Right lobe of liver (tissue), 6 donors: ENCODE data around the gene ZXDA. TPM values are rescaled to one million over a fixed set of nuclear protein-coding genes. Genes with fewer than 3 reads are reported as not detected.
A peak's percentile ranks its signal among the peaks of the same experiment; 100 is the strongest.
"Not testable (repeated sequence)": the region's sequence is repeated elsewhere in the genome, so short reads cannot be mapped to it uniquely, and the experiment has no call there.

Experiments used
- ATAC-seq, 4 donors: fragments of 200-7000 bp; cut with Tn5 transposase; one replicate each; pipeline ENCODE4 v1.9.1; 2020; ENCODE audit warnings: mild to moderate bottlenecking in 4 of 4, moderate library complexity in 4 of 4
- DNase-seq, 3 donors: peaks; one replicate each; pipeline ENCODE4 v3.0.0-alpha.2; 2020
- H3K27ac ChIP-seq, 3 donors: fragments of 200-600 bp; one replicate each; pipeline ENCODE4 v1.8.0; 2022
- H3K27me3 ChIP-seq, 2 donors: fragments of 200-600 bp; one replicate each; pipeline ENCODE4 v1.8.0; 2022
- H3K36me3 ChIP-seq, 4 donors: fragments of 200-600 bp; sonication (generic) in 1 of 4; one replicate each; pipeline versions ENCODE4 v1.5.1 to v1.8.0; 2017 to 2022; ENCODE audit warnings: control low read depth in 1 of 4
- H3K4me1 ChIP-seq, 4 donors: fragments of 200-600 bp; sonication (generic) in 1 of 4; one replicate each; pipeline versions ENCODE4 v1.5.1 to v1.8.0; 2017 to 2022; ENCODE audit warnings: control low read depth in 1 of 4
- H3K4me3 ChIP-seq, 3 donors: fragments of 200-600 bp; one replicate each; pipeline ENCODE4 v1.8.0; 2022
- H3K9me3 ChIP-seq, 4 donors: fragments of 200-600 bp; sonication (generic) in 1 of 4; one replicate each; pipeline versions ENCODE4 v1.5.1 to v1.8.0; 2017 to 2022; ENCODE audit warnings: control low read depth in 1 of 4
- POLR2A ChIP-seq: fragments of 450-650 bp; IDR thresholded peaks from one replicate; pipeline ENCODE4 v1.6.1; 2017; ENCODE audit warnings: antibody characterized with exemption, mild to moderate bottlenecking
- WGBS: methylation state at CpG from one replicate; pipeline ENCODE4 v1.1.6; 2018; ENCODE audit warnings: low coverage, low lambda C conversion rate; ENCODE audit not compliant: insufficient coverage; ENCODE audit errors: missing lambda C conversion rate; 5-methylcytosine and 5-hydroxymethylcytosine counted together
- intact Hi-C, 2 donors: fragments of 100-400 bp; cut with DNase I; formaldehyde crosslinking; loops; one replicate each; pipeline versions ENCODE4 v1.11.2 to v1.14.1; 2022
- total RNA-seq, 6 experiments: library from RNA; depleted of rRNA in 2 of 6; stranded (reverse); fragments of >200 nt in 2 of 6; fragmentation: NEBNext Ultra II Directional in 3 of 6; extraction: Animal tissue kit (Norgen Biotek cat#: 25700) in 3 of 6; gene quantifications; one replicate each; pipeline versions ENCODE4 v1.1.0 to v1.2.4, GENCODE V29; 2016 to 2023
- TF ChIP-seq, protein P1 (sequence below), 4 donors: fragments of 200-600 bp in 3 of 4; fragments of 450-650 bp in 1 of 4; IDR thresholded peaks; one replicate each; pipeline versions ENCODE4 v1.5.1 to v1.8.0; 2016 to 2022; ENCODE audit warnings: antibody characterized with exemption in 4 of 4, mild to moderate bottlenecking in 2 of 4
- donor health status: DM: no; HTN: yes; CAD: no.
- donor health status: DM: no; HTN: no; CAD: no.
- donor health status: DM: no; HTN: no; CAD: no.
- donor health status: DM: no; HTN: yes; CAD: no.
- donor health status: DM: no; HTN: yes; CAD: no.

ZXDA gene
- total RNA-seq, 6 experiments from 2014 or later: 1.3 to 2.2 (median 1.7) TPM

DNA sequence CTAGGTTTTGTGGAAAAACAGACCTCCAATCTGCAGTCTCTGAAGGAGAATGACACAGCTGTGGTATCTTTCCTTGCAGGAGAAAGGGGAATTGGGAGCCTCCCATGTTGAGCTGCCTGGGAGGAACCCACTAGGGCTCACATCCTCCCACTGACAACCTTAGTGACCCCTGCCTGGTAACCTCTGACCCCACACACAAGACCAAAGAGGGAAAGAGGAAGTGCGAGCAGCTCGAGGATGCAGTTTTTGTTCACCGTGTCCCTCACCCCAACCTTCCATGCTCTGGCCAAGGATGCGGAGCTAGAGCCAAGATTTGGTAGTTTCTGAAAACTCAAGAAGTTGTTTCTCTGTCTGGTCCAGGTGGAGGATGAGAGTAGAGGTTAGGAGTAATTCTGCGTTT, 5.4 kb upstream of the ZXDA start:
- WGBS: 42% methylated on average over 2 of the region's 5 CpGs
- intact Hi-C loops: no loop called here
- no peaks in the 10 kb centered on the region for H3K27me3 ChIP-seq
- no peaks in the 10 kb centered on the region for H3K9me3 ChIP-seq
- H3K4me1 ChIP-seq: no peaks in the 10 kb centered on the region
- DNase-seq: no peak
- no peak overlapping the region for H3K4me3 ChIP-seq
- H3K36me3 ChIP-seq: no peaks in the 10 kb centered on the region
- no peak overlapping the region for H3K27ac ChIP-seq
- no peak for ATAC-seq
- no peak for TF ChIP-seq POLR2A
- TF ChIP-seq, protein P1, sequence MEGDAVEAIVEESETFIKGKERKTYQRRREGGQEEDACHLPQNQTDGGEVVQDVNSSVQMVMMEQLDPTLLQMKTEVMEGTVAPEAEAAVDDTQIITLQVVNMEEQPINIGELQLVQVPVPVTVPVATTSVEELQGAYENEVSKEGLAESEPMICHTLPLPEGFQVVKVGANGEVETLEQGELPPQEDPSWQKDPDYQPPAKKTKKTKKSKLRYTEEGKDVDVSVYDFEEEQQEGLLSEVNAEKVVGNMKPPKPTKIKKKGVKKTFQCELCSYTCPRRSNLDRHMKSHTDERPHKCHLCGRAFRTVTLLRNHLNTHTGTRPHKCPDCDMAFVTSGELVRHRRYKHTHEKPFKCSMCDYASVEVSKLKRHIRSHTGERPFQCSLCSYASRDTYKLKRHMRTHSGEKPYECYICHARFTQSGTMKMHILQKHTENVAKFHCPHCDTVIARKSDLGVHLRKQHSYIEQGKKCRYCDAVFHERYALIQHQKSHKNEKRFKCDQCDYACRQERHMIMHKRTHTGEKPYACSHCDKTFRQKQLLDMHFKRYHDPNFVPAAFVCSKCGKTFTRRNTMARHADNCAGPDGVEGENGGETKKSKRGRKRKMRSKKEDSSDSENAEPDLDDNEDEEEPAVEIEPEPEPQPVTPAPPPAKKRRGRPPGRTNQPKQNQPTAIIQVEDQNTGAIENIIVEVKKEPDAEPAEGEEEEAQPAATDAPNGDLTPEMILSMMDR (IDR thresholded peaks at IDR 0.05): no peak

DNA sequence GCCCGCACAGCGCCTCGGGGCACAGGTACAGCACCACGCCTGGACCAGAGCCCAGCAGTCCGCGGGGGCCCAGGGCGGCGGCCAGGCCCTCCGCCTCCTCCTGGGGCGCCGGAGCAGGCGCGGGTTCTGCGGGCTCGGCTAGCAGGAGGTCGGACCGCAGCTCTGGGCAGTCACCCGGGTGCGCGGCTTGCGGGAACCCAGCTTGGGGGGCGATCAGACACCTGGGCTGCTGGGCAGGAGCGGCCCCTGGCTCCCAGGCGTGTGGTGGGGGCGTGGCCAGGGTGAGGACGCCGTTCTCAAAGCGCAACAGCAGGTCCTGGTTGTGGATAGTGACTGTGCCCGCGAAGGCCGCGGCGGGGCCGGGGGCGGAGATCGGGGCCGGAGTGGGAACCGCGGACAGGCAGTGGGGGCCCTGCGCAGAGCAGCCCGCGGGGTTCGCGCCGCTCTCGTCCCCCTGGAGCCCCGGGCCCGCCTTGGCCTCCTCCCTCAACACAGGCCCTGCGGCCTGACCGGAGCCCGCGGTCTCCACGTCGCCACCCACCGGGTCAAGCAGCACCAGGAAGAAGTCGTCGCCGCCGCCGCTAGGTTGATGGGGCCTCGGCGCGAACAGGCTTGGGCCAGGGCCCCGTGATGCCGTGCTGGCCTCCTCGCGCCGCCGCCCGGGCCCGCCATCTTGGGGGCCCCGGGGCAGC, 517 bp downstream of the ZXDA start:
- intact Hi-C loops: not testable (repeated sequence)

DNA sequence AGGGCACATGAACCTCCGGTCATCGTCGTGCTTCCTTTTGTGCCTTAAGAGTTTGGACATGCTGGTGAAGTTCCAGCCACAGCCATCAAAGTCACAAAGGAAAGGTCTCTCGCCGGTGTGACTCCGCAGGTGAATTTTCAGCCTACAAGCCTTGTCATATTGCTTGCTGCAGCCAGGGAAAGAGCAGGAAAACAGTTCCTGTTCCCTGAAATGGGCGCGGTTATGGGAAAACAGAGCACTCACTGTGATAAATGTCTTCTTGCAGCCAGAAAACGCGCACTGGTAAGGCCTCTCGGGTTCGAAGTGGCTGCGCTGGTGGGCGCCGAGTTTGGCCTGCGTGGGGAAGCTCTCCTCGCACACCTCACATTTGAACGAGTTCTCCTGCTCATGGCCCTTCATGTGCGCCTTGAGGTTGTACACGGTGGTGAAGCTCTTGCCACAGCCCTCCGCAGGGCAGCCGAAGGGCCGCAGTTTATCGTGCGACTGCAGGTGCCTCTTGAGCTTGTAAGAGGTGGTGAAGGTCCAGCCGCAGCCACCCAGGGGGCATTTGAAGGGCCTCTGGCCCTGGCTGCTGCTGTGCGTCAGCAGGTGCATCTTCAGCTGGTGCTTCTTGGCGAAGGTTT, 1.2 kb downstream of the ZXDA start:
- H3K9me3 ChIP-seq, H3K36me3 ChIP-seq, intact Hi-C loops, H3K27me3 ChIP-seq, ATAC-seq, DNase-seq, H3K4me1 ChIP-seq: not testable (repeated sequence)
- Histone ChIP-seq H3K27ac (peak overlapping the region; percentile 73 to 77 (median 76)), H3K4me3 (peak overlapping the region; percentile 36 to 57 (median 51))
- 59% methylated on average over 10 of the region's 28 CpGs for WGBS

More for the DNA sequence above, 517 bp downstream of the ZXDA start:
- ATAC-seq (peak; percentile 81 to 90 (median 89)), DNase-seq (peak; percentile 43 to 64 (median 62))
- Histone ChIP-seq H3K27ac (peak overlapping the region; percentile 73 to 77 (median 76)), H3K4me3 (peak overlapping the region; percentile 36 to 57 (median 51))
- not testable (repeated sequence) for H3K4me1 ChIP-seq, H3K9me3 ChIP-seq, H3K36me3 ChIP-seq, H3K27me3 ChIP-seq
- WGBS: no CpG with 5 or more reads among the region's 72 CpGs

DNA sequence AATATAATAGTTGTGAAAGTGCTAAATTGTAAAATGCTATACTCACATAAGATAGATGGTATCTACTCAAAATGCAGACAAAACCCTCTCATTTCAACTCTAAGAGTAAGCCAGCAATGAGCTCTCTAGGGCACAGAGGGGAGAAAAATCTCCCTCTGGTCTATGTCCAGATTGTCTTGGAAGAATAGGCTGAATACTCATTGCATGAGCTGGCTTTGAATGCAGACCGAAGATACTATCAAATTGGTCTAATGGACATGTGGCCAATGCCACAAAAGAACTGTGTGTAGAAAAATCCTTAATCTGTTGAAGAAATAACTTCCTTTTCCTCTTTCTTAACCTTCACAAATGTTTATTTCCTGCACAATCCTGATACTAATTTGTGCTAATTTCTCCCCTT, 3.5 kb downstream of the ZXDA start:
- H3K27ac ChIP-seq: no peak overlapping the region
- intact Hi-C loops: no loop called here
- no peak for DNase-seq
- no peaks in the 10 kb centered on the region for H3K9me3 ChIP-seq
- H3K4me1 ChIP-seq: no peaks in the 10 kb centered on the region
- H3K36me3 ChIP-seq: no peaks in the 10 kb centered on the region
- 30% methylated on average over 1 of the region's 1 CpG for WGBS
- H3K27me3 ChIP-seq: no peaks in the 10 kb centered on the region
- no peak for TF ChIP-seq POLR2A
- TF ChIP-seq, protein P1 (IDR thresholded peaks at IDR 0.05): no peak
- no peak for ATAC-seq
- H3K4me3 ChIP-seq: no peak overlapping the region

DNA sequence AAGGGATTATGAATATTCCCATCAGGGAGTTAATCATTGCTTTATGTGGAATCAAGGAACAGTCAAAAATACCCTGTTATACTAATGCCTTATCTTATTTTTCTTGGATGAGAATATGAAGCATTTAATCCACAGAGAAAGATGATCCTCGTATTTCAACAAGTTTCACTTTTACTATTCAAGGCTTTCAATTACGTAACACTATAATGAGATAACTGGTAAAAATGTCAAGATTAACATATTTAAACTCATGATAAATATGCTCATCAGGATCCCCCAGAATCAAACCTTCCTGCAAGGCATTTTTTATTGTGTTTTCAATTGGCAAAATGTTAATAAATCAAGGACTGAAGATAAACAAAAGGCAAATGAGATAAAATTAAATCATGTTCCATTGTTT, 5.1 kb downstream of the ZXDA start:
- peak overlapping the region in 1 of 3 donors; percentile 9 for H3K4me3 ChIP-seq
- 17% methylated on average over 2 of the region's 2 CpGs for WGBS
- no peaks in the 10 kb centered on the region for H3K36me3 ChIP-seq
- no peaks in the 10 kb centered on the region for H3K9me3 ChIP-seq
- ATAC-seq (no peak), DNase-seq (no peak)
- H3K27me3 ChIP-seq: no peaks in the 10 kb centered on the region
- TF ChIP-seq, protein P1 (IDR thresholded peaks at IDR 0.05): no peak
- no peak for TF ChIP-seq POLR2A
- intact Hi-C loops: no loop called here
- H3K4me1 ChIP-seq: no peaks in the 10 kb centered on the region
- H3K27ac ChIP-seq: no peak overlapping the region
